AG04450 (cell line): ENCODE data around the gene PRR23E. TPM values are rescaled to one million over a fixed set of nuclear protein-coding genes. Genes with fewer than 3 reads are reported as not detected.

Source experiments
- CTCF ChIA-PET: fragments of 300-600, 350-600 bp; formaldehyde crosslinking; extraction: SDS; loops from one replicate; lab custom pipeline; 2022; ENCODE audit warnings: antibody characterized with exemption, inconsistent platforms; lab: Charles Lee
- POLR2A ChIA-PET: fragments of 350-600 bp; formaldehyde crosslinking; extraction: SDS; loops from one replicate; lab custom pipeline; 2021; ENCODE audit warnings: antibody characterized with exemption, inconsistent platforms; lab: Yijun Ruan, JAX
- DNase-seq: peaks from one replicate; pipeline ENCODE4 v3.0.0-alpha.2; 2011; ENCODE audit warnings: low read depth, low spot score
- H3K27ac ChIP-seq: one replicate; pipeline ENCODE4 v1.5.1; 2012; ENCODE audit warnings: low read depth, low read length, control low read depth
- H3K27me3 ChIP-seq: one replicate; pipeline ENCODE4 v1.6.0; 2012; ENCODE audit warnings: low read length; ENCODE audit not compliant: control insufficient read depth, insufficient read depth
- H3K4me3 ChIP-seq: 2 replicates; pipeline ENCODE4 v1.5.1; 2011; ENCODE audit warnings: mild to moderate bottlenecking, low read depth, low read length, control low read depth
- H3K9me3 ChIP-seq: 2 replicates; pipeline ENCODE4 v1.5.1; 2012; ENCODE audit warnings: low read length; ENCODE audit not compliant: control insufficient read depth, insufficient read depth
- CTCF ChIP-seq: IDR thresholded peaks from 2 replicates; pipeline ENCODE4 v1.5.1; 2011; ENCODE audit warnings: low read depth, low read length, control low read depth, inconsistent platforms
- polyA plus RNA-seq: library from polyadenylated mRNA; depleted of rRNA; stranded (reverse); fragments of >200 nt; gene quantifications from 2 replicates; pipeline ENCODE4 v1.2.3, GENCODE V29; 2011

The PRR23E gene
- polyA plus RNA-seq, 1 experiment: not detected

GRCh38 chr3:127183931-127184869, 8.7 kb upstream of the PRR23E start:
- POLR2A ChIA-PET: no interaction called here
- CTCF ChIA-PET: no interaction called here
- Histone ChIP-seq H3K27ac (no peak overlapping the region), H3K9me3 (no peaks in the 10 kb centered on the region), H3K4me3 (no peak overlapping the region), H3K27me3 (no peaks in the 10 kb centered on the region)
- DNase-seq: no peak
- no peak for TF ChIP-seq CTCF

GRCh38 chr3:127184870-127185216, 8.1 kb upstream of the PRR23E start:
- POLR2A ChIA-PET: no interaction called here
- Histone ChIP-seq H3K27me3 (no peaks in the 10 kb centered on the region), H3K4me3 (no peak overlapping the region), H3K9me3 (no peaks in the 10 kb centered on the region), H3K27ac (no peak overlapping the region)
- no peak for DNase-seq
- CTCF ChIA-PET: no interaction called here
- TF ChIP-seq CTCF: no peak

- TF ChIP-seq CTCF: no peak
- Histone ChIP-seq H3K4me3 (no peak overlapping the region), H3K27me3 (no peaks in the 10 kb centered on the region), H3K27ac (no peak overlapping the region), H3K9me3 (no peaks in the 10 kb centered on the region)
- CTCF ChIA-PET: no interaction called here
- POLR2A ChIA-PET: no interaction called here
- no peak for DNase-seq
Measured at GRCh38 chr3:127185268-127185667, 7.7 kb upstream of the PRR23E start.

GRCh38 chr3:127185962-127186674, 6.8 kb upstream of the PRR23E start:
- H3K27me3 ChIP-seq: no peaks in the 10 kb centered on the region
- ChIA-PET CTCF (no interaction called here), POLR2A (no interaction called here)
- H3K27ac ChIP-seq: no peak overlapping the region
- no peak for DNase-seq
- no peak for TF ChIP-seq CTCF
- no peak overlapping the region for H3K4me3 ChIP-seq
- no peaks in the 10 kb centered on the region for H3K9me3 ChIP-seq

GRCh38 chr3:127187316-127187715, 5.6 kb upstream of the PRR23E start:
- H3K4me3 ChIP-seq: no peak overlapping the region
- DNase-seq: no peak
- no peaks in the 10 kb centered on the region for H3K9me3 ChIP-seq
- H3K27me3 ChIP-seq: no peaks in the 10 kb centered on the region
- no peak for TF ChIP-seq CTCF
- CTCF ChIA-PET: no interaction called here
- H3K27ac ChIP-seq: no peak overlapping the region
- POLR2A ChIA-PET: no interaction called here
